Smooth muscle cell (in vitro differentiated cells): Measurements from ENCODE around the gene OPN1SW. TPM values are rescaled to one million over a fixed set of nuclear protein-coding genes. Genes with fewer than 3 reads are reported as not detected.

ENCODE experiments used
- DNase-seq: peaks from one replicate; lab custom pipeline; 2025; ENCODE audit not compliant: unreplicated experiment; lab: John Stamatoyannopoulos, UW
- H2AFZ ChIP-seq: fragments of 200-600 bp; sonication (generic); 2 replicates; pipeline ENCODE4 v1.6.0; 2016; ENCODE audit warnings: antibody characterized with exemption, low read depth, mild to moderate bottlenecking
- H3F3A ChIP-seq: fragments of 200-600 bp; sonication (generic); 2 replicates; pipeline ENCODE4 v1.6.0; 2017; ENCODE audit warnings: antibody characterized with exemption, low read depth
- H3K27ac ChIP-seq: fragments of 200-600 bp; sonication (generic); 2 replicates; pipeline ENCODE4 v1.5.1; 2016; ENCODE audit warnings: low read depth, mild to moderate bottlenecking
- H3K27me3 ChIP-seq: fragments of 200-600 bp; sonication (generic); 2 replicates; pipeline ENCODE4 v1.6.1; 2016; ENCODE audit warnings: low read depth, mild to moderate bottlenecking
- H3K36me3 ChIP-seq: fragments of 200-600 bp; sonication (generic); 2 replicates; pipeline ENCODE4 v1.5.1; 2016; ENCODE audit warnings: low read depth
- H3K4me1 ChIP-seq: fragments of 200-600 bp; sonication (generic); 2 replicates; pipeline ENCODE4 v1.5.1; 2016; ENCODE audit warnings: low read depth
- H3K4me2 ChIP-seq: fragments of 200-600 bp; sonication (generic); 2 replicates; pipeline ENCODE4 v1.6.0; 2016; ENCODE audit warnings: mild to moderate bottlenecking
- H3K4me3 ChIP-seq: fragments of 200-600 bp; sonication (generic); 2 replicates; pipeline ENCODE4 v1.5.1; 2016; ENCODE audit warnings: mild to moderate bottlenecking
- H3K79me2 ChIP-seq: fragments of 200-600 bp; sonication (generic); 2 replicates; pipeline ENCODE4 v1.6.0; 2016; ENCODE audit warnings: low read depth, mild to moderate bottlenecking
- H3K9ac ChIP-seq: fragments of 200-600 bp; sonication (generic); 2 replicates; pipeline ENCODE4 v1.6.0; 2016; ENCODE audit warnings: low read depth
- H3K9me3 ChIP-seq: fragments of 200-600 bp; sonication (generic); replicated peaks from 2 replicates; pipeline ENCODE4 v1.5.1; 2016; ENCODE audit warnings: low read depth
- H4K20me1 ChIP-seq: fragments of 200-600 bp; sonication (generic); 2 replicates; pipeline ENCODE4 v1.6.0; 2016; ENCODE audit warnings: low read depth
- CTCF ChIP-seq: fragments of 200-600 bp; sonication (generic); IDR thresholded peaks from 2 replicates; pipeline ENCODE4 v1.5.1; 2017; ENCODE audit warnings: borderline replicate concordance, mild to moderate bottlenecking, antibody characterized with exemption; ENCODE audit not compliant: insufficient read depth, poor library complexity, severe bottlenecking
- WGBS: methylation state at CpG from one replicate; pipeline ENCODE4 v1.1.7; 2016; ENCODE audit warnings: low lambda C conversion rate; 5-methylcytosine and 5-hydroxymethylcytosine counted together
- polyA plus RNA-seq: library from polyadenylated mRNA; unstranded; fragments of >200 nt; fragmentation: Nextera tagmentation; extraction: Ambion mirVana; gene quantifications from 2 replicates; pipeline ENCODE4 v1.2.1, GENCODE V29; 2016
- total RNA-seq: library from RNA; depleted of rRNA; stranded (reverse); fragments of >200 nt; gene quantifications from 2 replicates; pipeline ENCODE4 v1.2.3, GENCODE V29; 2014

The OPN1SW gene
- total and polyA plus RNA-seq, 2 experiments from 2014 or later: 1.7 TPM; not detected in 1

- H3K4me3 ChIP-seq: no peak overlapping the region
- H2AFZ ChIP-seq: no peak overlapping the region
- no peak overlapping the region for H3K9ac ChIP-seq
- H3K27me3 ChIP-seq: no peaks in the 10 kb centered on the region
- peaks cover 18% of the 10 kb centered on the region for H4K20me1 ChIP-seq
- TF ChIP-seq CTCF: no peak
- no peak for DNase-seq
- no peak overlapping the region for H3K27ac ChIP-seq
- H3K4me1 ChIP-seq: no peaks in the 10 kb centered on the region
- 92% methylated on average over 5 of the region's 5 CpGs for WGBS
- H3F3A ChIP-seq: peaks cover 21% of the 10 kb centered on the region
- peaks cover 6% of the 10 kb centered on the region for H3K9me3 ChIP-seq
- peaks cover 3% of the 10 kb centered on the region for H3K36me3 ChIP-seq
- H3K79me2 ChIP-seq: no peaks in the 10 kb centered on the region
- H3K4me2 ChIP-seq: no peak overlapping the region
Observed at GRCh38 chr7:128777156-128778123, 1.8 kb upstream of the OPN1SW start.

- TF ChIP-seq CTCF: no peak
- no peak for DNase-seq
- WGBS: 95% methylated on average over 7 of the region's 7 CpGs
- no peaks in the 10 kb centered on the region for H3K79me2 ChIP-seq
- H3F3A ChIP-seq: peaks cover 43% of the 10 kb centered on the region
- H3K9me3 ChIP-seq: peaks cover 6% of the 10 kb centered on the region
- no peaks in the 10 kb centered on the region for H3K4me1 ChIP-seq
- no peak overlapping the region for H2AFZ ChIP-seq
- H3K4me2 ChIP-seq: no peak overlapping the region
- H3K9ac ChIP-seq: no peak overlapping the region
- H4K20me1 ChIP-seq: peaks cover 42% of the 10 kb centered on the region
- peaks cover 20% of the 10 kb centered on the region for H3K36me3 ChIP-seq
- no peak overlapping the region for H3K4me3 ChIP-seq
- H3K27me3 ChIP-seq: no peaks in the 10 kb centered on the region
- no peak overlapping the region for H3K27ac ChIP-seq
Observed at GRCh38 chr7:128774921-128775320, 673 bp downstream of the OPN1SW start.

GRCh38 chr7:128774029-128774689 lies 1.4 kb downstream of the OPN1SW start:
- no peak overlapping the region for H3K27ac ChIP-seq
- no peaks in the 10 kb centered on the region for H3K4me1 ChIP-seq
- peaks cover 6% of the 10 kb centered on the region for H3K9me3 ChIP-seq
- H3K9ac ChIP-seq: no peak overlapping the region
- no peaks in the 10 kb centered on the region for H3K27me3 ChIP-seq
- peaks cover 43% of the 10 kb centered on the region for H3F3A ChIP-seq
- H3K4me2 ChIP-seq: no peak overlapping the region
- TF ChIP-seq CTCF: no peak
- H3K79me2 ChIP-seq: no peaks in the 10 kb centered on the region
- peaks cover 26% of the 10 kb centered on the region for H3K36me3 ChIP-seq
- peaks cover 49% of the 10 kb centered on the region for H4K20me1 ChIP-seq
- 94% methylated on average over 13 of the region's 13 CpGs for whole genome bisulfite sequencing
- H2AFZ ChIP-seq: no peak overlapping the region
- DNase-seq: no peak
- no peak overlapping the region for H3K4me3 ChIP-seq
